ENCODE measurements around the gene PPP2R1B.

DNA sequence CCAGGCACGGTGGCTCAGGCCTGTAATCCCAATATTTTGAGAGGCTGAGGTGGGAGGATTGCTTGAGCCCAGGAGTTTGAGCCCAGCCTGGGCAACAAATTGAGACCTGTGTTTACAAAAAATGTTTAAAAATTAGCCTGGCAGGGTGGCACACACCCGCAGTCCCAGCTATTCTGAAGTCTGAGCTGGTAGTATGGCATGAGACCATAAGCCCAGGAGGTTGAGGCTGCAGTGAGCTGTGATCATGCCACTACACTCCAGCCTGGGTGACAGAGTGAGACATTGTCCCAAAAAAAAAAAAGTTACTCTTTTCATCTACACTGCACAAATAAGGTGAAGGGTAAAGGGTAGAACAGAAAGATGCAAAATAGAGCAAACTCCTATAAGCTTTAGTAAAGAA is 22.3 kb upstream of the PPP2R1B start:
- TF ChIP-seq POLR2A (IDR thresholded peaks at IDR 0.05) = no peak
- TF ChIP-seq CTCF (IDR thresholded peaks at IDR 0.05) = no peak
- TF ChIP-seq EP300 (IDR thresholded peaks at IDR 0.05) = no peak
- TF ChIP-seq POLR2AphosphoS5 (IDR thresholded peaks at IDR 0.05) = no peak
